ENCODE data around the gene DYSF.

GRCh38 chr2:71608034-71608433 lies 154.7 kb downstream of the DYSF start:
- TF ChIP-seq CTCF (conservative IDR thresholded peaks at IDR 0.05) (no peak), ZFX (IDR thresholded peaks at IDR 0.05) (no peak)

All from C4-2B (cell line).